ENCODE measurements around the gene DOCK3. TPM values are rescaled to one million over a fixed set of nuclear protein-coding genes. Genes with fewer than 3 reads are reported as not detected.
"Not testable (repeated sequence)": the region's sequence is repeated elsewhere in the genome, so short reads cannot be mapped to it uniquely, and the experiment has no call there.

DOCK3 gene
- polyA plus RNA-seq, 1 donor = 0.81 TPM

DNA sequence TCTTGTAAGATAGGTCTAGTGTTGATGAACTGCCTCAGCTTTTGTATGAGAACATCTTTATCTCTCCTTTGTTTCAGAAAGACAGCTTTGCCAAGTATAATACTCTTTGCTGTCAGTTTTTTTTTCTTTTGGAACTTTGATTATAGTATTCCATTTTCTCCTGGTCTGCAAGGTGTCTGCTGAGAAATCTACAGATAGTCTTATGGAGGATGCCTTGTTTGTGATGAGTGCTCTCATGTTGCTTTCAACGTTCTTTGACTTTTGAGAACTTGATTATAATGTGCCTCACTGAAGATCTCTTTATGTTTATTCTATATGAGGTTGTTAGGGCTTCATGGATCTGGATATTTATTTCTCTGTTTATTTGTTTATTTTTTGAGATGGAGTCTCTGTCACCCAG, 60.3 kb downstream of the DOCK3 start:
- Histone ChIP-seq H3K36me3 (ENCODE audit: control insufficient read depth, insufficient read depth, low read length) (no peaks in the 10 kb centered on the region), H3K27me3 (ENCODE audit: control insufficient read depth, insufficient read depth, low read length) (no peaks in the 10 kb centered on the region), H3K9me3 (ENCODE audit: control insufficient read depth, low read depth, low read length) (no peaks in the 10 kb centered on the region), H3K27ac (ENCODE audit: low read length) (no peak overlapping the region), H3K4me1 (ENCODE audit: control insufficient read depth, insufficient read depth, low read length) (no peaks in the 10 kb centered on the region), H3K4me3 (ENCODE audit: low read length) (no peak overlapping the region)
- DNase-seq = no peak
- WGBS (ENCODE audit: insufficient coverage, low lambda C conversion rate) = no CpG with 5 or more reads among the region's 1 CpG

- no peaks in the 10 kb centered on the region for H3K27me3 ChIP-seq (ENCODE audit: control insufficient read depth, insufficient read depth, low read length)
- WGBS (ENCODE audit: insufficient coverage, low lambda C conversion rate) = no CpG with 5 or more reads among the region's 1 CpG
- H3K4me1 ChIP-seq (ENCODE audit: control insufficient read depth, insufficient read depth, low read length) = no peaks in the 10 kb centered on the region
- no peaks in the 10 kb centered on the region for H3K36me3 ChIP-seq (ENCODE audit: control insufficient read depth, insufficient read depth, low read length)
- no peaks in the 10 kb centered on the region for H3K9me3 ChIP-seq (ENCODE audit: control insufficient read depth, low read depth, low read length)
- H3K27ac ChIP-seq (ENCODE audit: low read length) = no peak overlapping the region
- no peak for DNase-seq
- H3K4me3 ChIP-seq (ENCODE audit: low read length) = no peak overlapping the region
Observed at GRCh38 chr3:50737193-50737905, 62.6 kb downstream of the DOCK3 start.

- H3K27ac ChIP-seq (ENCODE audit: low read length) = no peak overlapping the region
- H3K4me3 ChIP-seq (ENCODE audit: low read length) = no peak overlapping the region
- no peaks in the 10 kb centered on the region for H3K27me3 ChIP-seq (ENCODE audit: control insufficient read depth, insufficient read depth, low read length)
- no peak for DNase-seq
- H3K36me3 ChIP-seq (ENCODE audit: control insufficient read depth, insufficient read depth, low read length) = no peaks in the 10 kb centered on the region
- no peaks in the 10 kb centered on the region for H3K4me1 ChIP-seq (ENCODE audit: control insufficient read depth, insufficient read depth, low read length)
- H3K9me3 ChIP-seq (ENCODE audit: control insufficient read depth, low read depth, low read length) = no peaks in the 10 kb centered on the region
- 87% methylated on average over 3 of the region's 6 CpGs for WGBS (ENCODE audit: insufficient coverage, low lambda C conversion rate)
Observed at GRCh38 chr3:50737906-50738598, 63.3 kb downstream of the DOCK3 start.

- H3K4me3 ChIP-seq (ENCODE audit: low read length) = no peak overlapping the region
- H3K27ac ChIP-seq (ENCODE audit: low read length) = no peak overlapping the region
- no CpG with 5 or more reads among the region's 1 CpG for WGBS (ENCODE audit: insufficient coverage, low lambda C conversion rate)
- H3K36me3 ChIP-seq (ENCODE audit: control insufficient read depth, insufficient read depth, low read length) = no peaks in the 10 kb centered on the region
- H3K27me3 ChIP-seq (ENCODE audit: control insufficient read depth, insufficient read depth, low read length) = no peaks in the 10 kb centered on the region
- H3K9me3 ChIP-seq (ENCODE audit: control insufficient read depth, low read depth, low read length) = no peaks in the 10 kb centered on the region
- DNase-seq = no peak
- H3K4me1 ChIP-seq (ENCODE audit: control insufficient read depth, insufficient read depth, low read length) = no peaks in the 10 kb centered on the region
Observed at GRCh38 chr3:50743643-50744042, 68.9 kb downstream of the DOCK3 start.

DNA sequence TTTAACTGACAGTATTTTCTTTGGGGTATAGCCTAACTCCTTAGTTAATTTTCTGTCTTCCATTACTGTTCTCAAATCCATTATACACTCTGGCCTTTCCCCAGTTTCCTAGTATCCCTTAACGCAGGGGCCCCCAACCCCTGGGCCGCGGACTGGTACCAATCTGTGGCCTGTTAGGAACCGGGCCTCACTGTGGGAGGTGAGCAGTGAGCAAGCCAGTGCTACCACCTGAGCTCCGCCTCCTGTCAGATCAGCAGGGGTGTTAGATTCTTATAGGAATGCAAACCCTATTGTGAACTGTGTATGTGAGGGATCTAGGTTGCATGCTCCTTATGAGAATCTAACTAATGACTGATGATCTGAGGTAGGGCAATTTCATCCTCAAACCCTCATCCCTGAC, 75.1 kb downstream of the DOCK3 start:
- WGBS (ENCODE audit: insufficient coverage, low lambda C conversion rate) = no CpG with 5 or more reads among the region's 5 CpGs
- no peaks in the 10 kb centered on the region for H3K4me1 ChIP-seq (ENCODE audit: control insufficient read depth, insufficient read depth, low read length)
- no peak for DNase-seq
- H3K27ac ChIP-seq (ENCODE audit: low read length) = no peak overlapping the region
- no peaks in the 10 kb centered on the region for H3K36me3 ChIP-seq (ENCODE audit: control insufficient read depth, insufficient read depth, low read length)
- no peak overlapping the region for H3K4me3 ChIP-seq (ENCODE audit: low read length)
- no peaks in the 10 kb centered on the region for H3K27me3 ChIP-seq (ENCODE audit: control insufficient read depth, insufficient read depth, low read length)
- H3K9me3 ChIP-seq (ENCODE audit: control insufficient read depth, low read depth, low read length) = no peaks in the 10 kb centered on the region

DNA sequence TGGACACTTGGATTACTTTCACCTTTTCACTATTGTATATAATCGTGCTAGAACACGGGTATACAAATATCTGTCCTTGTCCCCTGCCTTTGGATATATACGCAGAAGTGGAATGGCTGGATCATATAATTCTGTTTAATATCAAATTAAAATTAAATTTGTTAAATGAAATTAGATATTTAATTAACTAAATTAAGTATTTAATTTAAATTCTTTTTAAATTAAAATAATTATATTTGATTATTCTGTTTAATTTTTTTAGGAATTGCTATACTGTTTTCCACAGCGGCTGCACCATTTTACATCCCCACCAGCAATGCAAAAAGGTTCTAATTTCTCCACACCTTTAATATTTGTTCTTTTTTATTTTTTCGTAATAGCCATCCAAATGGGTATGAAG, 84.3 kb downstream of the DOCK3 start:
- Histone ChIP-seq H3K4me1 (ENCODE audit: control insufficient read depth, insufficient read depth, low read length) (no peaks in the 10 kb centered on the region), H3K9me3 (ENCODE audit: control insufficient read depth, low read depth, low read length) (no peaks in the 10 kb centered on the region), H3K27me3 (ENCODE audit: control insufficient read depth, insufficient read depth, low read length) (no peaks in the 10 kb centered on the region), H3K27ac (ENCODE audit: low read length) (no peak overlapping the region), H3K36me3 (ENCODE audit: control insufficient read depth, insufficient read depth, low read length) (no peaks in the 10 kb centered on the region), H3K4me3 (ENCODE audit: low read length) (no peak overlapping the region)
- WGBS (ENCODE audit: insufficient coverage, low lambda C conversion rate) = 98% methylated on average over 5 of the region's 5 CpGs
- no peak for DNase-seq

DNA sequence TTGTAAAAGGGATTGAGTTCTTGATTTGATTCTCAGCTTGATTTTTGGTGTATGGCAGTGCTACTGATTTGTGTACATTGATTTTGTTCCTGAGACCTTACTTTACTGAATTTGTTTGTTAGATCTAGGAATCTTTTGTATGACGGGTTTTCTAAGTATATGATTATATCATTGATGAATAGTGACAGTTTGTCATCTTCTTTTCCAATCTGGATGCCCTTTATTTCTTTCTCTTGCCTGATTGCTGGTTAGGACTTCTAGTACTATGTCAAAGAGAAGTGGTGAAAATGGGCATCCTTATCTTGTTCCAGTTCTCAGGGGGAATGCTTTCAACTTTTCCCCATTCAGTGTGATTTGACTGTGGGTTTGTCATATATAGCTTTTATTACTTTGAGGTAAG, 103.0 kb downstream of the DOCK3 start:
- Histone ChIP-seq H3K27me3 (ENCODE audit: control insufficient read depth, insufficient read depth, low read length) (no peaks in the 10 kb centered on the region), H3K4me3 (ENCODE audit: low read length) (no peak overlapping the region), H3K9me3 (ENCODE audit: control insufficient read depth, low read depth, low read length) (no peaks in the 10 kb centered on the region), H3K4me1 (ENCODE audit: control insufficient read depth, insufficient read depth, low read length) (no peaks in the 10 kb centered on the region), H3K27ac (ENCODE audit: low read length) (no peak overlapping the region), H3K36me3 (ENCODE audit: control insufficient read depth, insufficient read depth, low read length) (no peaks in the 10 kb centered on the region)
- DNase-seq = no peak
- WGBS (ENCODE audit: insufficient coverage, low lambda C conversion rate) = no CpG with 5 or more reads among the region's 1 CpG

GRCh38 chr3:50781766-50782165, 107.0 kb downstream of the DOCK3 start:
- not testable (repeated sequence) for H3K27ac ChIP-seq (ENCODE audit: low read length); H3K36me3 ChIP-seq (ENCODE audit: control insufficient read depth, insufficient read depth, low read length); H3K4me3 ChIP-seq (ENCODE audit: low read length); H3K27me3 ChIP-seq (ENCODE audit: control insufficient read depth, insufficient read depth, low read length); DNase-seq; H3K4me1 ChIP-seq (ENCODE audit: control insufficient read depth, insufficient read depth, low read length); H3K9me3 ChIP-seq (ENCODE audit: control insufficient read depth, low read depth, low read length)
- 100% methylated on average over 1 of the region's 3 CpGs for WGBS (ENCODE audit: insufficient coverage, low lambda C conversion rate)

DNA sequence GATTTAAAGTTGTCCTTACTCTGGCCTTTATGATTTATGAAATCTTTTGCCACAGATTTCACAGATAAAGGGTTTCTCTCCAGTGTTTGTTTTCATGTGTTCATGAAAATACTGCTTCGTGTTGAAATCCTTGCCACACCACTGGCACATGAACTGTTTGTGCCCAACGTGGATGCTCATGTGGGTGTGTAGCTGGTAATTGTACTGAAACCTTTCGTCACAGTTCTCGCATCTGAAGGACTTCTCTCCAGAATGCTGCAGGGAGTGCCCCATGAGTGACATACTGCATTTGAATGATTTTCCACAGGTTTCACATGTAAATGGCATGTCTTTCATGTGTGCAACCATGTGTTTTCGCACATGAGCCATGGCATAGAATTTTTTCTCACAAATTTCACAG, 111.9 kb downstream of the DOCK3 start:
- DNase-seq = no peak
- 100% methylated on average over 1 of the region's 5 CpGs for WGBS (ENCODE audit: insufficient coverage, low lambda C conversion rate)
- H3K4me3 ChIP-seq (ENCODE audit: low read length) = no peak overlapping the region
- H3K27me3 ChIP-seq (ENCODE audit: control insufficient read depth, insufficient read depth, low read length) = no peaks in the 10 kb centered on the region
- no peak overlapping the region for H3K27ac ChIP-seq (ENCODE audit: low read length)
- H3K4me1 ChIP-seq (ENCODE audit: control insufficient read depth, insufficient read depth, low read length) = no peaks in the 10 kb centered on the region
- H3K9me3 ChIP-seq (ENCODE audit: control insufficient read depth, low read depth, low read length) = no peaks in the 10 kb centered on the region
- H3K36me3 ChIP-seq (ENCODE audit: control insufficient read depth, insufficient read depth, low read length) = no peaks in the 10 kb centered on the region

- H3K4me3 ChIP-seq (ENCODE audit: low read length); H3K27ac ChIP-seq (ENCODE audit: low read length); H3K9me3 ChIP-seq (ENCODE audit: control insufficient read depth, low read depth, low read length); H3K27me3 ChIP-seq (ENCODE audit: control insufficient read depth, insufficient read depth, low read length); H3K4me1 ChIP-seq (ENCODE audit: control insufficient read depth, insufficient read depth, low read length); DNase-seq; H3K36me3 ChIP-seq (ENCODE audit: control insufficient read depth, insufficient read depth, low read length): not testable (repeated sequence)
- WGBS (ENCODE audit: insufficient coverage, low lambda C conversion rate) = 40% methylated on average over 1 of the region's 3 CpGs
Observed at GRCh38 chr3:50790894-50791293, 116.2 kb downstream of the DOCK3 start.

DNA sequence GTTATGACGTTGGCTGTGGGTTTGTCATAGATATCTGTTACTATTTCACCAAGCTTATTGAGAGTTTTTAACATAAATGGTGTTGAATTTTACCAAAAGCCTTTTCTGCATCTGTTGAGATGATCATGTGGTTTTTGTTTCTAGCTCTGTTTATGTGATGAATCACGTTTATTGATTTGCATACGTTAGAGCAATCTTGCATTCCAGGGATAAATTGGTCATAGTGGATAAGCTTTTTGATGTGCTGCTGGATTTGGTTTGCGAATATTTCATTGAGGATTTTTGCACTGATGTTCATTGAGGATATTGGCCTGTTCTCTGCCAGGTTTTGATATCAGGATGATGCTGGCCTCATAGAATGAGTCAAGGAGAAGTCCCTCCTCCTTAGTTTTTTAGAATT, 117.8 kb downstream of the DOCK3 start:
- no peaks in the 10 kb centered on the region for H3K36me3 ChIP-seq (ENCODE audit: control insufficient read depth, insufficient read depth, low read length)
- no CpG with 5 or more reads among the region's 4 CpGs for WGBS (ENCODE audit: insufficient coverage, low lambda C conversion rate)
- no peaks in the 10 kb centered on the region for H3K4me1 ChIP-seq (ENCODE audit: control insufficient read depth, insufficient read depth, low read length)
- no peak overlapping the region for H3K27ac ChIP-seq (ENCODE audit: low read length)
- no peak overlapping the region for H3K4me3 ChIP-seq (ENCODE audit: low read length)
- no peak for DNase-seq
- H3K9me3 ChIP-seq (ENCODE audit: control insufficient read depth, low read depth, low read length) = no peaks in the 10 kb centered on the region
- no peaks in the 10 kb centered on the region for H3K27me3 ChIP-seq (ENCODE audit: control insufficient read depth, insufficient read depth, low read length)

Data from large intestine (tissue), 3 donors.